AG09309 (cell line): ENCODE measurements around the gene PTAFR.

Experiments used
- DNase-seq: peaks from one replicate; pipeline ENCODE4 v3.0.0-alpha.2; 2010; ENCODE audit warnings: low read depth
- H3K4me3 ChIP-seq: 2 replicates; pipeline ENCODE4 v1.5.1; 2011; ENCODE audit warnings: mild to moderate bottlenecking, low read depth, low read length, moderate library complexity; ENCODE audit not compliant: control insufficient read depth
- CTCF ChIP-seq: IDR thresholded peaks from 2 replicates; pipeline ENCODE4 v1.5.1; 2011; ENCODE audit warnings: mild to moderate bottlenecking, low read depth, low read length, inconsistent platforms; ENCODE audit not compliant: insufficient read depth, control insufficient read depth; ENCODE audit errors: missing control alignments

Gene PTAFR

GRCh38 chr1:28199328-28200233 is 23.1 kb upstream of the PTAFR start:
- DNase-seq = no peak
- TF ChIP-seq CTCF = no peak
- no peak overlapping the region for H3K4me3 ChIP-seq

GRCh38 chr1:28197682-28198415 is 21.4 kb upstream of the PTAFR start:
- no peak for TF ChIP-seq CTCF
- no peak for DNase-seq
- H3K4me3 ChIP-seq = no peak overlapping the region

- H3K4me3 ChIP-seq = no peak overlapping the region
- DNase-seq = no peak
- no peak for TF ChIP-seq CTCF
Measured at GRCh38 chr1:28196330-28196729, 19.8 kb upstream of the PTAFR start.

GRCh38 chr1:28195780-28196179 is 19.3 kb upstream of the PTAFR start:
- no peak for DNase-seq
- H3K4me3 ChIP-seq = no peak overlapping the region
- TF ChIP-seq CTCF = no peak

GRCh38 chr1:28194326-28195035 is 18.0 kb upstream of the PTAFR start:
- DNase-seq = no peak
- H3K4me3 ChIP-seq = no peak overlapping the region
- TF ChIP-seq CTCF = no peak

- H3K4me3 ChIP-seq = no peak overlapping the region
- no peak for DNase-seq
- no peak for TF ChIP-seq CTCF
Measured at GRCh38 chr1:28193701-28194161, 17.2 kb upstream of the PTAFR start.
